Muscle of arm (tissue), 12 donors: Measurements from ENCODE around the gene DDX31. TPM values are rescaled to one million over a fixed set of nuclear protein-coding genes. Genes with fewer than 3 reads are reported as not detected.

Experiments used
- DNase-seq: peaks from one replicate; pipeline ENCODE4 v3.0.0-alpha.2; 2013
- polyA plus RNA-seq, 12 donors: library from polyadenylated mRNA; unstranded; fragments of 120-200 nt; gene quantifications; one replicate each; pipeline ENCODE4 v1.2.1, GENCODE V29; 2013; ENCODE audit not compliant: insufficient read length in 12 of 12

Gene DDX31
- polyA plus RNA-seq, 12 donors, result 5.4 to 11.5 (median 9.7) TPM; not detected in 1

- DNase-seq, result no peak
Measured at GRCh38 chr9:132638240-132638639, 31.5 kb downstream of the DDX31 start.

GRCh38 chr9:132637801-132638200, 32.0 kb downstream of the DDX31 start:
- DNase-seq, result no peak

- no peak for DNase-seq
Measured at GRCh38 chr9:132637351-132637750, 32.4 kb downstream of the DDX31 start.

- no peak for DNase-seq
Measured at GRCh38 chr9:132634327-132634726, 35.5 kb downstream of the DDX31 start.

- no peak for DNase-seq
Measured at GRCh38 chr9:132632413-132633129, 37.2 kb downstream of the DDX31 start.

GRCh38 chr9:132631685-132632084, 38.1 kb downstream of the DDX31 start:
- DNase-seq, result no peak

GRCh38 chr9:132631280-132631679, 38.5 kb downstream of the DDX31 start:
- no peak for DNase-seq

- DNase-seq, result no peak
Measured at GRCh38 chr9:132630811-132631210, 39.0 kb downstream of the DDX31 start.

- DNase-seq, result no peak
Measured at GRCh38 chr9:132630116-132630515, 39.7 kb downstream of the DDX31 start.

- no peak for DNase-seq
Measured at GRCh38 chr9:132628746-132629145, 41.0 kb downstream of the DDX31 start.

GRCh38 chr9:132627594-132627993, 42.2 kb downstream of the DDX31 start:
- no peak for DNase-seq

GRCh38 chr9:132627106-132627505, 42.7 kb downstream of the DDX31 start:
- no peak for DNase-seq

GRCh38 chr9:132626285-132626684, 43.5 kb downstream of the DDX31 start:
- DNase-seq, result no peak

GRCh38 chr9:132622159-132622558, 47.6 kb downstream of the DDX31 start:
- no peak for DNase-seq

GRCh38 chr9:132616725-132617124, 53.1 kb downstream of the DDX31 start:
- no peak for DNase-seq

- no peak for DNase-seq
Measured at GRCh38 chr9:132615774-132616173, 54.0 kb downstream of the DDX31 start.

GRCh38 chr9:132614324-132614723, 55.5 kb downstream of the DDX31 start:
- no peak for DNase-seq

GRCh38 chr9:132610661-132611060, 59.1 kb downstream of the DDX31 start:
- no peak for DNase-seq

GRCh38 chr9:132609829-132610228, 60.0 kb downstream of the DDX31 start:
- DNase-seq, result no peak

- no peak for DNase-seq
Measured at GRCh38 chr9:132609184-132609583, 60.6 kb downstream of the DDX31 start.

GRCh38 chr9:132606066-132606465, 63.7 kb downstream of the DDX31 start:
- no peak for DNase-seq

GRCh38 chr9:132605387-132605786, 64.4 kb downstream of the DDX31 start:
- DNase-seq, result no peak

GRCh38 chr9:132602207-132602606, 67.6 kb downstream of the DDX31 start:
- DNase-seq, result no peak

- no peak for DNase-seq
Measured at GRCh38 chr9:132600326-132600984, 69.3 kb downstream of the DDX31 start.
